Stimulated activated CD8-positive, alpha-beta memory T cell treated with anti-CD3 and anti-CD28 coated beads, Interleukin-4, amount 100 ng/mL, for 24 hours (primary cell): Measurements from ENCODE around the gene SNAP29.
"Not testable (repeated sequence)": the region's sequence is repeated elsewhere in the genome, so short reads cannot be mapped to it uniquely, and the experiment has no call there.

Source experiments
- DNase-seq: peaks from one replicate; pipeline ENCODE4 v3.0.0-alpha.2; 2020; ENCODE audit warnings: low read depth

The SNAP29 gene

GRCh38 chr22:20901093-20902033 is 42.6 kb downstream of the SNAP29 start:
- not testable (repeated sequence) for DNase-seq

GRCh38 chr22:20903093-20903492 is 44.3 kb downstream of the SNAP29 start:
- no peak for DNase-seq

- no peak for DNase-seq
These were observed 45.5 kb downstream of the SNAP29 start for GRCh38 chr22:20904008-20904979.

- no peak for DNase-seq
These were observed 46.2 kb downstream of the SNAP29 start for GRCh38 chr22:20904980-20905355.

- no peak for DNase-seq
These were observed 46.9 kb downstream of the SNAP29 start for GRCh38 chr22:20905415-20906386.

- no peak for DNase-seq
These were observed 47.6 kb downstream of the SNAP29 start for GRCh38 chr22:20906387-20906767.

GRCh38 chr22:20908717-20909116 is 49.9 kb downstream of the SNAP29 start:
- DNase-seq, result not testable (repeated sequence)

- DNase-seq, result no peak
These were observed 50.9 kb downstream of the SNAP29 start for GRCh38 chr22:20909543-20910303.

GRCh38 chr22:20912494-20912893 is 53.7 kb downstream of the SNAP29 start:
- no peak for DNase-seq

GRCh38 chr22:20916916-20917810 is 58.4 kb downstream of the SNAP29 start, which contains the start of gene CRKL:
Gene CRKL, plus strand, starts transcription at chr22:20917407. Its CDS starts 528 bp downstream, at chr22:20917935.
- DNase-seq, result peak; percentile 95

GRCh38 chr22:20918663-20919218 is 59.9 kb downstream of the SNAP29 start:
- DNase-seq, result no peak

GRCh38 chr22:20919718-20920117 is 60.9 kb downstream of the SNAP29 start:
- DNase-seq, result no peak

GRCh38 chr22:20920881-20921203 is 62.0 kb downstream of the SNAP29 start:
- no peak for DNase-seq

GRCh38 chr22:20922141-20922751 is 63.4 kb downstream of the SNAP29 start:
- no peak for DNase-seq

- no peak for DNase-seq
These were observed 67.4 kb downstream of the SNAP29 start for GRCh38 chr22:20926243-20926642.

GRCh38 chr22:20927940-20928572 is 69.2 kb downstream of the SNAP29 start:
- DNase-seq, result no peak

- no peak for DNase-seq
These were observed 69.8 kb downstream of the SNAP29 start for GRCh38 chr22:20928573-20928967.

GRCh38 chr22:20930004-20930403 is 71.2 kb downstream of the SNAP29 start:
- DNase-seq, result no peak
